H9 (cell line): ENCODE data around the gene GOLGA6A. TPM values are rescaled to one million over a fixed set of nuclear protein-coding genes. Genes with fewer than 3 reads are reported as not detected.

ENCODE experiments used
- DNase-seq: peaks from one replicate; pipeline ENCODE4 v3.0.0-alpha.2; 2017
- H2AFZ ChIP-seq: one replicate; pipeline ENCODE4 v1.6.1; 2013; ENCODE audit warnings: mild to moderate bottlenecking, low read length, control low read depth, moderate library complexity
- H2AK5ac ChIP-seq: 2 replicates; pipeline ENCODE4 v1.6.1; 2013; ENCODE audit warnings: low read length, control low read depth, mixed read lengths; ENCODE audit not compliant: insufficient read length
- H2BK120ac ChIP-seq: one replicate; pipeline ENCODE4 v1.6.1; 2013; ENCODE audit warnings: low read depth, mild to moderate bottlenecking, low read length, control low read depth, inconsistent platforms; ENCODE audit not compliant: poor library complexity, severe bottlenecking
- H2BK12ac ChIP-seq: 2 replicates; pipeline ENCODE4 v1.6.1; 2013; ENCODE audit warnings: low read length, control low read depth, mixed read lengths, low read depth; ENCODE audit not compliant: insufficient read length
- H2BK15ac ChIP-seq: 2 replicates; pipeline ENCODE4 v1.6.1; 2013; ENCODE audit warnings: low read depth, low read length, control low read depth
- H2BK20ac ChIP-seq: one replicate; pipeline ENCODE4 v1.6.1; 2013; ENCODE audit warnings: low read depth, mild to moderate bottlenecking, low read length, control low read depth, inconsistent platforms; ENCODE audit not compliant: poor library complexity, severe bottlenecking
- H2BK5ac ChIP-seq: 2 replicates; pipeline ENCODE4 v1.6.1; 2013; ENCODE audit warnings: low read length, control low read depth, mixed read lengths; ENCODE audit not compliant: insufficient read length
- H3K14ac ChIP-seq: 2 replicates; pipeline ENCODE4 v1.6.1; 2013; ENCODE audit warnings: low read length, control low read depth; ENCODE audit not compliant: insufficient read depth
- H3K18ac ChIP-seq: 2 replicates; pipeline ENCODE4 v1.6.1; 2013; ENCODE audit warnings: low read depth, mild to moderate bottlenecking, mixed read lengths, low read length, control low read depth; ENCODE audit not compliant: insufficient read length
- H3K23ac ChIP-seq: 2 replicates; pipeline ENCODE4 v1.6.1; 2013; ENCODE audit warnings: low read length, control low read depth, mixed read lengths, low read depth; ENCODE audit not compliant: insufficient read length
- H3K23me2 ChIP-seq: 2 replicates; pipeline ENCODE4 v1.6.1; 2013; ENCODE audit warnings: low read depth, mild to moderate bottlenecking, mixed read lengths, low read length, control low read depth; ENCODE audit not compliant: insufficient read length, poor library complexity, severe bottlenecking
- H3K27ac ChIP-seq: 2 replicates; pipeline ENCODE4 v1.5.1; 2013; ENCODE audit warnings: low read length, control low read depth, mixed read lengths, low read depth; ENCODE audit not compliant: insufficient read length
- H3K27me3 ChIP-seq: 2 replicates; pipeline ENCODE4 v1.6.1; 2013; ENCODE audit warnings: low read length, control low read depth, inconsistent platforms; ENCODE audit not compliant: insufficient read depth
- H3K4ac ChIP-seq: 2 replicates; pipeline ENCODE4 v1.6.1; 2013; ENCODE audit warnings: low read depth, mild to moderate bottlenecking, control low read depth, inconsistent platforms, low read length, moderate library complexity
- H3K4me1 ChIP-seq: 2 replicates; pipeline ENCODE4 v1.6.1; 2013; ENCODE audit warnings: low read length, control low read depth, inconsistent platforms; ENCODE audit not compliant: insufficient read depth
- H3K4me2 ChIP-seq: 2 replicates; pipeline ENCODE4 v1.6.1; 2013; ENCODE audit warnings: low read length, control low read depth, mixed read lengths; ENCODE audit not compliant: insufficient read length, insufficient read depth
- H3K56ac ChIP-seq: 2 replicates; pipeline ENCODE4 v1.6.1; 2013; ENCODE audit warnings: low read depth, mild to moderate bottlenecking, mixed read lengths, low read length, control low read depth; ENCODE audit not compliant: insufficient read length
- H3K79me1 ChIP-seq: 2 replicates; pipeline ENCODE4 v1.6.1; 2013; ENCODE audit warnings: low read depth, mild to moderate bottlenecking, moderate library complexity, low read length, control low read depth, inconsistent platforms; ENCODE audit not compliant: insufficient read depth, poor library complexity, severe bottlenecking
- H3K79me2 ChIP-seq: 2 replicates; pipeline ENCODE4 v1.6.1; 2013; ENCODE audit warnings: low read length, control low read depth, inconsistent platforms; ENCODE audit not compliant: insufficient read depth
- H3K9ac ChIP-seq: 2 replicates; pipeline ENCODE4 v1.6.1; 2013; ENCODE audit warnings: low read length, control low read depth, mixed read lengths; ENCODE audit not compliant: insufficient read length; ENCODE audit errors: extremely low read depth
- H3K9me3 ChIP-seq: one replicate; pipeline ENCODE4 v1.6.1; 2013; ENCODE audit warnings: low read depth, low read length, inconsistent platforms; ENCODE audit not compliant: control insufficient read depth
- H3T11ph ChIP-seq: one replicate; pipeline ENCODE4 v1.6.1; 2013; ENCODE audit warnings: mild to moderate bottlenecking, low read length, control low read depth, inconsistent platforms
- H4K20me1 ChIP-seq: one replicate; pipeline ENCODE4 v1.6.1; 2013; ENCODE audit not compliant: control insufficient read depth, insufficient read length, insufficient read depth
- H4K5ac ChIP-seq: 2 replicates; pipeline ENCODE4 v1.6.1; 2013; ENCODE audit warnings: low read depth, mild to moderate bottlenecking, mixed read lengths, low read length, control low read depth; ENCODE audit not compliant: insufficient read length
- H4K8ac ChIP-seq: replicated peaks from 2 replicates; pipeline ENCODE4 v1.6.1; 2013; ENCODE audit warnings: low read length, control low read depth, mixed read lengths, low read depth; ENCODE audit not compliant: insufficient read length
- H4K91ac ChIP-seq: 2 replicates; pipeline ENCODE4 v1.6.1; 2013; ENCODE audit warnings: low read depth, mild to moderate bottlenecking, moderate library complexity, mixed read lengths, low read length, control low read depth; ENCODE audit not compliant: insufficient read length
- H3K27ac Mint-ChIP-seq, 3 experiments: 2 replicates in 2 of 3; 3 replicates in 1 of 3; pipeline ENCODE4 v1.8.0; 2020 to 2021; ENCODE audit warnings: mixed read lengths in 3 of 3, mild to moderate bottlenecking in 1 of 3, moderate library complexity in 1 of 3
- H3K27me3 Mint-ChIP-seq: 2 replicates; pipeline ENCODE4 v1.8.0; 2021; ENCODE audit warnings: low read depth, mild to moderate bottlenecking, moderate library complexity, mixed read lengths
- H3K36me3 Mint-ChIP-seq, 3 experiments: 2 replicates in 2 of 3; 3 replicates in 1 of 3; pipeline ENCODE4 v1.8.0; 2020 to 2021; ENCODE audit warnings: low read depth in 3 of 3, mixed read lengths in 3 of 3; ENCODE audit not compliant: insufficient read depth in 1 of 3
- H3K4me1 Mint-ChIP-seq, 2 experiments: 2 replicates each; pipeline ENCODE4 v1.8.0; 2020; ENCODE audit warnings: mixed read lengths in 2 of 2
- H3K4me3 Mint-ChIP-seq, 2 experiments: 2 replicates in 1 of 2; 3 replicates in 1 of 2; pipeline ENCODE4 v1.8.0; 2020 to 2021; ENCODE audit warnings: mild to moderate bottlenecking in 2 of 2, mixed read lengths in 2 of 2, moderate library complexity in 1 of 2
- H3K9me3 Mint-ChIP-seq, 2 experiments: 2 replicates in 1 of 2; 3 replicates in 1 of 2; pipeline ENCODE4 v1.8.0; 2020; ENCODE audit warnings: mild to moderate bottlenecking in 2 of 2, mixed read lengths in 2 of 2, moderate library complexity in 1 of 2
- WGBS: extraction: QIAGEN DNeasy Blood & Tissue Kit; methylation state at CpG from one replicate; pipeline ENCODE4 v1.1.7; 2013; ENCODE audit warnings: missing lambda C conversion rate, low lambda C conversion rate, mixed read lengths; ENCODE audit not compliant: insufficient read length; ENCODE audit errors: extremely low coverage; 5-methylcytosine and 5-hydroxymethylcytosine counted together
- total RNA-seq: library from RNA; stranded (reverse); gene quantifications from 2 replicates; pipeline ENCODE4 v1.2.1, GENCODE V29; 2021
- TF ChIP-seq, protein P1 (sequence below): fragments of 200-600 bp; sonication (generic); conservative IDR thresholded peaks from 3 replicates; pipeline ENCODE4 v1.8.0; 2021; ENCODE audit warnings: antibody characterized with exemption, mild to moderate bottlenecking

GOLGA6A gene
- total RNA-seq, 1 experiment from 2014 or later = 0.72 TPM

DNA sequence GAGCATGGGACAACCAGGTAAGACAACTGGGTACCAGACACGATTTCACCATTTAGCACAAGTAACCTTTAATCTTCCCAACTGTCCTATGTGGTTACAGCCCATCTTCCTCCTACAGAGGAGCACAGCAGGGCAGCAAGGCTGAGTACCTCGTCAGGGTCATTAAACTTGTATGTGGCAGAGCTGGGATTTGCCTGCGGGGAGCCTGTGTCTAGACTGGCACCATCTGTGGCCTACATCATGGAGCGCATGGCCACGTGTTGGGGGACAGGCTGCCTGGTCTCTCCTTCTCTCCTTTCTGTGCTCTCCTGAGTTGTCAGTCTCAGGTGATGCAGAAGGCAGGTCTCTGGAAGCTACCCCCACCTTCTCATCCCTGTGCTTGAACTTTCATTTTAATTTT lies 32.2 kb downstream of the GOLGA6A start:
- Histone ChIP-seq H2BK15ac (no peak overlapping the region), H3K18ac (no peak overlapping the region), H2AK5ac (no peak overlapping the region), H3K14ac (no peak overlapping the region), H3K23ac (no peak overlapping the region), H3K9ac (no peak overlapping the region), H3K4me1 (peaks cover 3% of the 10 kb centered on the region; the same call in 1 of the 2 replicates), H4K5ac (no peak overlapping the region), H3K79me2 (no peaks in the 10 kb centered on the region), H2BK20ac (no peak overlapping the region), H2AFZ (no peak overlapping the region), H4K8ac (no peak overlapping the region), H3K4ac (no peak overlapping the region), H3K79me1 (no peaks in the 10 kb centered on the region), H3K56ac (no peak overlapping the region), H3K27ac (no peak overlapping the region), H3K27me3 (no peaks in the 10 kb centered on the region), H2BK12ac (no peak overlapping the region), H3T11ph (no peak overlapping the region), H3K23me2 (no peaks in the 10 kb centered on the region), H3K4me2 (no peak overlapping the region), H3K9me3 (no peaks in the 10 kb centered on the region), H2BK5ac (no peak overlapping the region), H2BK120ac (no peak overlapping the region), H4K91ac (no peak overlapping the region), H4K20me1 (no peaks in the 10 kb centered on the region)
- Mint-ChIP-seq H3K9me3 (no peaks in the 10 kb centered on the region; a peak in 1 of 5 replicates), H3K4me3 (no peak overlapping the region), H3K27ac (no peak overlapping the region), H3K27me3 (peaks cover 35% of the 10 kb centered on the region), H3K36me3 (no peaks in the 10 kb centered on the region; a peak in 1 of 7 replicates), H3K4me1 (peaks cover 8 to 19% of the 10 kb centered on the region in 2 experiments)
- TF ChIP-seq, protein P1, sequence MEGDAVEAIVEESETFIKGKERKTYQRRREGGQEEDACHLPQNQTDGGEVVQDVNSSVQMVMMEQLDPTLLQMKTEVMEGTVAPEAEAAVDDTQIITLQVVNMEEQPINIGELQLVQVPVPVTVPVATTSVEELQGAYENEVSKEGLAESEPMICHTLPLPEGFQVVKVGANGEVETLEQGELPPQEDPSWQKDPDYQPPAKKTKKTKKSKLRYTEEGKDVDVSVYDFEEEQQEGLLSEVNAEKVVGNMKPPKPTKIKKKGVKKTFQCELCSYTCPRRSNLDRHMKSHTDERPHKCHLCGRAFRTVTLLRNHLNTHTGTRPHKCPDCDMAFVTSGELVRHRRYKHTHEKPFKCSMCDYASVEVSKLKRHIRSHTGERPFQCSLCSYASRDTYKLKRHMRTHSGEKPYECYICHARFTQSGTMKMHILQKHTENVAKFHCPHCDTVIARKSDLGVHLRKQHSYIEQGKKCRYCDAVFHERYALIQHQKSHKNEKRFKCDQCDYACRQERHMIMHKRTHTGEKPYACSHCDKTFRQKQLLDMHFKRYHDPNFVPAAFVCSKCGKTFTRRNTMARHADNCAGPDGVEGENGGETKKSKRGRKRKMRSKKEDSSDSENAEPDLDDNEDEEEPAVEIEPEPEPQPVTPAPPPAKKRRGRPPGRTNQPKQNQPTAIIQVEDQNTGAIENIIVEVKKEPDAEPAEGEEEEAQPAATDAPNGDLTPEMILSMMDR = no peak
- WGBS = no CpG with 5 or more reads among the region's 5 CpGs
- no peak for DNase-seq
